GM06990 (cell line): ENCODE data around the gene EVI2B.

ENCODE experiments used
- DNase-seq: peaks from one replicate; pipeline ENCODE4 v3.0.0-alpha.2; 2011; ENCODE audit not compliant: insufficient read length; ENCODE audit errors: extremely low read depth
- H3K27me3 ChIP-seq: replicated peaks from 2 replicates; pipeline ENCODE4 v1.6.0; 2011; ENCODE audit warnings: low read length; ENCODE audit not compliant: control insufficient read depth, insufficient read depth
- H3K36me3 ChIP-seq: 2 replicates; pipeline ENCODE4 v1.5.1; 2011; ENCODE audit warnings: low read length; ENCODE audit not compliant: control insufficient read depth, insufficient read depth
- H3K4me3 ChIP-seq: replicated peaks from 2 replicates; pipeline ENCODE4 v1.5.1; 2011; ENCODE audit warnings: low read depth, mild to moderate bottlenecking, control low read depth, low read length
- CTCF ChIP-seq: IDR thresholded peaks from 2 replicates; pipeline ENCODE4 v1.5.1; 2011; ENCODE audit warnings: low read length, control low read depth, mild to moderate bottlenecking, inconsistent platforms; ENCODE audit not compliant: insufficient read depth, poor library complexity, severe bottlenecking

EVI2B gene

GRCh38 chr17:31339906-31340661 lies 26.2 kb upstream of the EVI2B start:
- no peak overlapping the region for H3K4me3 ChIP-seq
- TF ChIP-seq CTCF: no peak
- H3K36me3 ChIP-seq: no peaks in the 10 kb centered on the region; the same call in none of the 2 replicates
- no peak for DNase-seq
- no peaks in the 10 kb centered on the region for H3K27me3 ChIP-seq

- Histone ChIP-seq H3K4me3 (no peak overlapping the region), H3K27me3 (no peaks in the 10 kb centered on the region), H3K36me3 (peaks cover 3% of the 10 kb centered on the region)
- TF ChIP-seq CTCF: no peak
- no peak for DNase-seq
These were observed 15.4 kb upstream of the EVI2B start for GRCh38 chr17:31329221-31329620.

DNA sequence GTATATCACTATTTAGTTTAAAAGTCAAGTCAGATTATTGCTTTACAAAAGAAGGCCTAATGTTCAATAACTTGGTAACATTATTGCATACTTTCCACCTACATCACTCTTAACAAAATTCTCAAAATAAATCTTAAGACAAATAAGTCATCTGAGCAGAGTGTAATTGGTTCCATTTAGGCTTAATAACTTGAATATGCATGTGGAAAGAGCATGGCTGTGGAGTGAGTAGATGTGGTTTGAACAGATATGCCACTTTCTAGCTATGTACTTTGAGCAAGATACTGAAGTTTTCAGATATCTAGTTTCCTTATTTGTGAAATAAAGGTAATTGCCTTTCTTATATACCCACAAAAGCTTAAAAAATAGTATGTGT lies 14.3 kb upstream of the EVI2B start:
- Histone ChIP-seq H3K4me3 (no peak overlapping the region), H3K27me3 (no peaks in the 10 kb centered on the region), H3K36me3 (peaks cover 3% of the 10 kb centered on the region)
- TF ChIP-seq CTCF: no peak
- DNase-seq: no peak

DNA sequence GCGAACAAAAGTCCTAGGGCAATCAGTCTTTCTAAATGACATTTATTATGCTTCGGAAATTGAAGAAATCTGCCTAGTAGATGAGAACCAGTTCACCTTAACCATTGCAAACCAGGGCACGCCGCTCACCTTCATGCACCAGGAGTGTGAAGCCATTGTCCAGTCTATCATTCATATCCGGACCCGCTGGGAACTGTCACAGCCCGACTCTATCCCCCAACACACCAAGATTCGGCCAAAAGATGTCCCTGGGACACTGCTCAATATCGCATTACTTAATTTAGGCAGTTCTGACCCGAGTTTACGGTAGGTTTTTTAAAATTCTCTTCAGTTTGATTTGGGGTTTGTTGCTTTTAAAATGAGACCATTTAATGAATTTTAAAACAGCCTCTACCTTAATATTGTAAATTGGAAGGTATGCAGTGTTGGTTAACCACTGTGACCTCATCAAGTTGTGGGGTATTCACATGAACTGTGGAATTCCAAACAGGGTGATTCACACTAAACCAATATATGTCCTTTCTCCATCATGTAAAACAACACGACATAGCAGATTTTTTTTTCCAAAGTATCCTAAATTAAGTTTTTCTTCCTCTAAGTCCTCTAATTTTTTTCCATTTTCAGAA lies 13.8 kb upstream of the EVI2B start:
- TF ChIP-seq CTCF: no peak
- H3K27me3 ChIP-seq: no peaks in the 10 kb centered on the region
- H3K4me3 ChIP-seq: no peak overlapping the region
- no peak for DNase-seq
- peaks cover 3% of the 10 kb centered on the region for H3K36me3 ChIP-seq

DNA sequence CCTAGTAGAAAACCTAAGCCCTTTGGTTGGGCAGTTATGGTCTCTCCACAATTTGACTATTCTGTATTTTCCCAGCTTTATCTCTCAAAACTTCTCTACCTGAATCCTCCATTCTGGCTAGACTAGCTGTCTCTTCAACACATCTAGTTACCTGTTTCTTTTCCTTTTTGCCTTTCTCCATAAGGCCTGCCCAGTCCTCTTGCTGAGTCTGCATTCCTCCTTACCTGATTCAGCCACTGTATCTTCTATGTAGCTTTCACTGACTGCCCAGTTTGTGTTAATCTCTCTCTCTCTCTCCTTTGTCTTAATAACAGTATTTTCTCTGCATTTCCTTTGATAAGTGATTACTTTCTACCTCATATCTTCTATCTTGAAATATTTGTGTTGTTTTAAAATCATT lies 9.7 kb upstream of the EVI2B start:
- no peak for DNase-seq
- H3K4me3 ChIP-seq: no peak overlapping the region
- no peak for TF ChIP-seq CTCF
- H3K36me3 ChIP-seq: peaks cover 3% of the 10 kb centered on the region
- no peaks in the 10 kb centered on the region for H3K27me3 ChIP-seq
